ENCODE results near the gene BCOR. TPM values are rescaled to one million over a fixed set of nuclear protein-coding genes. Genes with fewer than 3 reads are reported as not detected.

The BCOR gene
- total RNA-seq, 2 experiments from 2014 or later = 26.1 to 26.3 TPM

- intact Hi-C loops (cut with DNase I, micrococcal nuclease) = loop anchor here (5.0 kb wide), 3 partner anchors 44 to 154 kb away; no protein-coding TSS in a partner anchor
- H3K9me3 Mint-ChIP-seq = no peaks in the 10 kb centered on the region
- ATAC-seq (ENCODE audit: poor library complexity) = peak; percentile 30
Observed at GRCh38 chrX:40013266-40014195, 84.2 kb downstream of the BCOR start.

GRCh38 chrX:40012868-40013265, 84.9 kb downstream of the BCOR start:
- peak; percentile 27 for ATAC-seq (ENCODE audit: poor library complexity)
- Mint-ChIP-seq H3K9me3 (no peaks in the 10 kb centered on the region), H3K27me3 (peaks cover 27% of the 10 kb centered on the region)

More at GRCh38 chrX:40013266-40014195, 84.2 kb downstream of the BCOR start:
- Histone ChIP-seq H3K4me1 (ENCODE audit: insufficient read depth, low read length) (peaks cover 52% of the 10 kb centered on the region), H3K27ac (ENCODE audit: low read depth in 1 of 2, low read length in 2 of 2) (no peak overlapping the region), H3K9me3 (ENCODE audit: control insufficient read depth in 1 of 2, insufficient read depth in 1 of 2, low read length in 2 of 2) (no peaks in the 10 kb centered on the region), H3K36me3 (ENCODE audit: insufficient read depth, low read length) (no peaks in the 10 kb centered on the region), H3K4me3 (ENCODE audit: low read length) (peak overlapping the region; percentile 61), H3K27me3 (ENCODE audit: control insufficient read depth in 1 of 2, insufficient read depth in 2 of 2, low read length in 2 of 2) (peaks cover 0 to 29% of the 10 kb centered on the region in 2 experiments)
- ChIA-PET POLR2A (interaction anchor here (0.6 to 2.3 kb wide), 13 partner anchors 9 to 204 kb away, joined by 3 to 14 read pairs (median 5); partner anchors contain the start of gene BCOR), CTCF (interaction anchor here (0.9 kb wide), 1 partner anchor 139 kb away, joined by 5 read pairs; no protein-coding TSS in a partner anchor)
- Mint-ChIP-seq H3K4me3 (peak overlapping the region; percentile 81), H3K27ac (no peak overlapping the region), H3K27me3 (peaks cover 24% of the 10 kb centered on the region), H3K36me3 (ENCODE audit: low read depth) (no peaks in the 10 kb centered on the region), H3K4me1 (ENCODE audit: low read depth) (peaks cover 32% of the 10 kb centered on the region)
- peak in 7 of 14 experiments; percentile 3 to 67 (median 40) for DNase-seq
- no peak for TF ChIP-seq CTCF (IDR thresholded peaks at IDR 0.05)

More at GRCh38 chrX:40012868-40013265, 84.9 kb downstream of the BCOR start:
- H3K27ac Mint-ChIP-seq = no peak overlapping the region
- POLR2A ChIA-PET = interaction anchor here (0.8 to 2.3 kb wide), 5 partner anchors 12 to 199 kb away, joined by 3 to 14 read pairs (median 5); partner anchors contain the start of gene BCOR
- no peaks in the 10 kb centered on the region for H3K36me3 ChIP-seq (ENCODE audit: insufficient read depth, low read length)
- H3K27me3 ChIP-seq (ENCODE audit: control insufficient read depth in 1 of 2, insufficient read depth in 2 of 2, low read length in 2 of 2) = peaks cover 0 to 29% of the 10 kb centered on the region in 2 experiments
- no peak for TF ChIP-seq CTCF (IDR thresholded peaks at IDR 0.05)
- no peak overlapping the region for H3K27ac ChIP-seq (ENCODE audit: low read depth in 1 of 2, low read length in 2 of 2)
- H3K4me3 Mint-ChIP-seq = peak overlapping the region; percentile 81
- peaks cover 55% of the 10 kb centered on the region for H3K4me1 ChIP-seq (ENCODE audit: insufficient read depth, low read length)
- peaks cover 33% of the 10 kb centered on the region for H3K4me1 Mint-ChIP-seq (ENCODE audit: low read depth)
- DNase-seq = peak in 1 of 14 experiments; percentile 28
- CTCF ChIA-PET = no interaction called here
- H3K36me3 Mint-ChIP-seq (ENCODE audit: low read depth) = no peaks in the 10 kb centered on the region
- no peaks in the 10 kb centered on the region for H3K9me3 ChIP-seq (ENCODE audit: control insufficient read depth in 1 of 2, insufficient read depth in 1 of 2, low read length in 2 of 2)
- H3K4me3 ChIP-seq (ENCODE audit: low read length) = peak overlapping the region; percentile 61
- intact Hi-C loops (cut with DNase I, micrococcal nuclease) = loop anchor here (5.0 kb wide), 3 partner anchors 44 to 154 kb away; no protein-coding TSS in a partner anchor
